ENCODE results near the gene SART3.

- TF ChIP-seq CTCF (IDR thresholded peaks at IDR 0.05): peak in 1 of 3 donors; percentile 2
- TF ChIP-seq POLR2A (IDR thresholded peaks at IDR 0.05): peak; percentile 57
- no peak for TF ChIP-seq EP300 (IDR thresholded peaks at IDR 0.05)
Observed at GRCh38 chr12:108560752-108561719, at the start of gene SART3.
